ENCODE results near the gene IL21R. TPM values are rescaled to one million over a fixed set of nuclear protein-coding genes. Genes with fewer than 3 reads are reported as not detected.

The IL21R gene
- total and polyA plus RNA-seq, 2 donors (not counting 1 experiment from before 2014, with no cell fraction given): 28.5 to 32.1 TPM

GRCh38 chr16:27476240-27476639 is 74.3 kb downstream of the IL21R start:
- Histone ChIP-seq H3K4me3 (ENCODE audit: control extremely low read depth in 1 of 5, extremely low read depth in 1 of 5, insufficient read depth in 1 of 5, low read depth in 2 of 5, low read length in 4 of 5) (no peak overlapping the region), H2AFZ (ENCODE audit: insufficient read depth, low read depth, low read length, poor library complexity, severe bottlenecking) (no peak overlapping the region), H3K9me3 (ENCODE audit: control extremely low read depth in 1 of 3, control insufficient read depth in 2 of 3, insufficient read depth in 1 of 3, low read length in 2 of 3) (no peaks in the 10 kb centered on the region), H3K9ac (ENCODE audit: low read length) (no peak overlapping the region), H3K4me2 (replicated peaks; ENCODE audit: low read depth, low read length, poor library complexity, severe bottlenecking) (no peak overlapping the region), H3K4me1 (ENCODE audit: control insufficient read depth in 2 of 2, insufficient read depth in 2 of 2, low read length in 2 of 2) (no peaks in the 10 kb centered on the region), H3K36me3 (replicated peaks in 1 of 2; ENCODE audit: control extremely low read depth in 1 of 2, control insufficient read depth in 1 of 2, extremely low read depth in 1 of 2, insufficient read depth in 2 of 2, low read length in 1 of 2) (peaks cover 10 to 80% of the 10 kb centered on the region in 2 experiments), H3K27ac (ENCODE audit: low read length in 2 of 2) (no peak overlapping the region), H4K20me1 (ENCODE audit: control insufficient read depth, insufficient read depth, low read length, poor library complexity, severe bottlenecking) (no peaks in the 10 kb centered on the region), H3K79me2 (ENCODE audit: control insufficient read depth, insufficient read depth, low read length) (no peaks in the 10 kb centered on the region), H3K27me3 (replicated peaks in 1 of 4; ENCODE audit: control extremely low read depth in 1 of 4, control insufficient read depth in 3 of 4, insufficient read depth in 4 of 4, low read length in 3 of 4) (no peaks in the 10 kb centered on the region)
- intact Hi-C loops (cut with micrococcal nuclease): no loop called here
- H3K27me3 Mint-ChIP-seq: no peaks in the 10 kb centered on the region
- H3K9me3 Mint-ChIP-seq (ENCODE audit: insufficient read depth): no peaks in the 10 kb centered on the region
- ChIA-PET CTCF (interaction anchor here (0.9 kb wide), 1 partner anchor 15 kb away, joined by 3 read pairs; no protein-coding TSS in a partner anchor), POLR2A (no interaction called here)
- ATAC-seq (ENCODE audit: low read depth): no peak
- no peak for DNase-seq
- no peak overlapping the region for H3K4me3 Mint-ChIP-seq
- no peaks in the 10 kb centered on the region for H3K4me1 Mint-ChIP-seq
- TF ChIP-seq EZH2 (IDR thresholded peaks at IDR 0.05; ENCODE audit: borderline replicate concordance, insufficient read depth, low read depth, low read length, poor library complexity, severe bottlenecking) (no peak), CTCF (IDR thresholded peaks at IDR 0.05) (no peak)
- no peak overlapping the region for H3K27ac Mint-ChIP-seq
- 95% methylated on average over 9 of the region's 9 CpGs for WGBS (ENCODE audit: insufficient coverage)

GRCh38 chr16:27480761-27481160 is 78.8 kb downstream of the IL21R start:
- Histone ChIP-seq H2AFZ (ENCODE audit: insufficient read depth, low read depth, low read length, poor library complexity, severe bottlenecking) (no peak overlapping the region), H3K79me2 (ENCODE audit: control insufficient read depth, insufficient read depth, low read length) (no peaks in the 10 kb centered on the region), H3K4me1 (ENCODE audit: control insufficient read depth in 2 of 2, insufficient read depth in 2 of 2, low read length in 2 of 2) (no peaks in the 10 kb centered on the region), H4K20me1 (ENCODE audit: control insufficient read depth, insufficient read depth, low read length, poor library complexity, severe bottlenecking) (no peaks in the 10 kb centered on the region), H3K4me3 (ENCODE audit: control extremely low read depth in 1 of 5, extremely low read depth in 1 of 5, insufficient read depth in 1 of 5, low read depth in 2 of 5, low read length in 4 of 5) (no peak overlapping the region), H3K36me3 (replicated peaks in 1 of 2; ENCODE audit: control extremely low read depth in 1 of 2, control insufficient read depth in 1 of 2, extremely low read depth in 1 of 2, insufficient read depth in 2 of 2, low read length in 1 of 2) (peaks cover 8 to 88% of the 10 kb centered on the region in 2 experiments), H3K9ac (ENCODE audit: low read length) (no peak overlapping the region), H3K4me2 (replicated peaks; ENCODE audit: low read depth, low read length, poor library complexity, severe bottlenecking) (no peak overlapping the region), H3K27me3 (replicated peaks in 1 of 4; ENCODE audit: control extremely low read depth in 1 of 4, control insufficient read depth in 3 of 4, insufficient read depth in 4 of 4, low read length in 3 of 4) (no peaks in the 10 kb centered on the region), H3K9me3 (ENCODE audit: control extremely low read depth in 1 of 3, control insufficient read depth in 2 of 3, insufficient read depth in 1 of 3, low read length in 2 of 3) (no peaks in the 10 kb centered on the region), H3K27ac (ENCODE audit: low read length in 2 of 2) (no peak overlapping the region)
- Mint-ChIP-seq H3K9me3 (ENCODE audit: insufficient read depth) (no peaks in the 10 kb centered on the region), H3K27me3 (no peaks in the 10 kb centered on the region), H3K4me1 (no peaks in the 10 kb centered on the region), H3K27ac (no peak overlapping the region), H3K4me3 (no peak overlapping the region)
- ATAC-seq (ENCODE audit: low read depth) (no peak), DNase-seq (no peak)
- intact Hi-C loops (cut with micrococcal nuclease): no loop called here
- ChIA-PET CTCF (no interaction called here), POLR2A (no interaction called here)
- 100% methylated on average over 6 of the region's 7 CpGs for WGBS (ENCODE audit: insufficient coverage)
- TF ChIP-seq CTCF (IDR thresholded peaks at IDR 0.05): no peak
- no peak for TF ChIP-seq EZH2 (IDR thresholded peaks at IDR 0.05; ENCODE audit: borderline replicate concordance, insufficient read depth, low read depth, low read length, poor library complexity, severe bottlenecking)
